NCI-H1694 treated with DMSO at 0.1 percent for 48 hours (cell line): ENCODE results near the gene HEXIM2.

Experiments
- DNase-seq: peaks from one replicate; lab custom pipeline; 2025; lab: John Stamatoyannopoulos, UW

Gene HEXIM2

GRCh38 chr17:45128331-45128730 lies 33.3 kb upstream of the HEXIM2 start:
- no peak for DNase-seq

- DNase-seq = no peak
Observed at GRCh38 chr17:45128989-45129388, 32.7 kb upstream of the HEXIM2 start.

DNA sequence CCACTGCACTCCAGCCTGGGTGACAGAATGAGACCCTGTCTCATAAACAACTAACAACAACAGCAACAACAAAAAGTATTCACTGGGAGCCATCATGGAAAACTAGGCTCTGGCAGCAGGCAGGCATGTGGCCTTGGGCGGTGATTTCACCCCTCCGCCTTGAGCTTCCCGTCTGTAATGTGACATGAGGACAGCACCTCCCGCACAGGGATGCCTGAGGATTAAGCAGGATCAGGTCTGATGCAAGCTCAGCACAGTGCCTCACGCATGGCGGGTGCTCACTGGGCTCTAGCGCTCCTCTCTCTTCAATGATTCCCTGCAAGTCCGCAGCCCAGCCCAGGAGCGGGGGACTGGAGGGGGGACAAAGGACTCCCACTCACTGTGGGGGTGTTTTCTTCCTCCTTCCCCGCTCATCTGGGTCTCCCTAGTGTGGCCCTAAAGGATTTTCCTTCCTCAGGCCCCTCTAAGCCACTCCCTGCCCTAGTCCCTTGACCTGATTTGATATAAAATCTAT lies 32.2 kb upstream of the HEXIM2 start:
- no peak for DNase-seq

- no peak for DNase-seq
Observed at GRCh38 chr17:45129940-45130680, 31.6 kb upstream of the HEXIM2 start.

- no peak for DNase-seq
Observed at GRCh38 chr17:45130681-45131615, 30.7 kb upstream of the HEXIM2 start.

DNA sequence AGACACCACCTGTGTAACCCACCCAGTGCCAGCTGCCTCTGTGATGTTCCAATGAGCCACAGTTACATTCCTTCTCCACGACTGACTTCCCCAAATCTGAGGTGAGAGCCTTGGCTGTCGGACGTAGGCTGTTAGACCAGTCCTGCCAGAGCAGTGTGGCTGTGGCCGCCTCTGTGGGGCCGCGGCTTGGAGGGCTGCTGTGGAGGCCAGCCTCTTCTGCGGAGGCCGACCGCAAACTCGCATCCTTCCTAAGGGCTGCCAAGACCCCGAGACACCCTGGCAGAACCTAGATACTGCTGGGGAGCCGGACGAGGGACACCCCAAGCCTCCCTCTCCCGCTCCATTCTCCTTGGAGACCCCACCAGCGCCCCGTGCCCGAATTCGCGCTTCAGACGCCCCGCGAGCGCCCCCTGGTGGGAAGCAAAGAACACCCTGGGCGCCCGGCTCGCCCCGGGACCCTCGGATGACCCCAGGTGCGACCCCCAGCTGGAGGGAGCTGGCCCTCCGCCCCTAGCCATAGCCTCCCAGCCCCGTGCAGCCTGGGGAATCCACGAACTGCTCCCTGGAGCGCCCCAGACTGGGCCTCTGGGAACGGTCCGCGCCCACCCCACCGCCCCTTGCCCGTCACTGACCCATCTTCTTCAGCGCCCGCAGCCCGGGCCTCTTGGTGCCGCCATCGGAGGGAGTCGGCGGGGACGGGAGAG lies 29.9 kb upstream of the HEXIM2 start:
- DNase-seq = no peak

GRCh38 chr17:45132320-45132571 lies 29.4 kb upstream of the HEXIM2 start, which contains the start of gene PLCD3:
Gene PLCD3, minus strand, starts transcription at chr17:45132515. Its CDS starts 105 bp downstream, at chr17:45132410.
- no peak for DNase-seq

DNA sequence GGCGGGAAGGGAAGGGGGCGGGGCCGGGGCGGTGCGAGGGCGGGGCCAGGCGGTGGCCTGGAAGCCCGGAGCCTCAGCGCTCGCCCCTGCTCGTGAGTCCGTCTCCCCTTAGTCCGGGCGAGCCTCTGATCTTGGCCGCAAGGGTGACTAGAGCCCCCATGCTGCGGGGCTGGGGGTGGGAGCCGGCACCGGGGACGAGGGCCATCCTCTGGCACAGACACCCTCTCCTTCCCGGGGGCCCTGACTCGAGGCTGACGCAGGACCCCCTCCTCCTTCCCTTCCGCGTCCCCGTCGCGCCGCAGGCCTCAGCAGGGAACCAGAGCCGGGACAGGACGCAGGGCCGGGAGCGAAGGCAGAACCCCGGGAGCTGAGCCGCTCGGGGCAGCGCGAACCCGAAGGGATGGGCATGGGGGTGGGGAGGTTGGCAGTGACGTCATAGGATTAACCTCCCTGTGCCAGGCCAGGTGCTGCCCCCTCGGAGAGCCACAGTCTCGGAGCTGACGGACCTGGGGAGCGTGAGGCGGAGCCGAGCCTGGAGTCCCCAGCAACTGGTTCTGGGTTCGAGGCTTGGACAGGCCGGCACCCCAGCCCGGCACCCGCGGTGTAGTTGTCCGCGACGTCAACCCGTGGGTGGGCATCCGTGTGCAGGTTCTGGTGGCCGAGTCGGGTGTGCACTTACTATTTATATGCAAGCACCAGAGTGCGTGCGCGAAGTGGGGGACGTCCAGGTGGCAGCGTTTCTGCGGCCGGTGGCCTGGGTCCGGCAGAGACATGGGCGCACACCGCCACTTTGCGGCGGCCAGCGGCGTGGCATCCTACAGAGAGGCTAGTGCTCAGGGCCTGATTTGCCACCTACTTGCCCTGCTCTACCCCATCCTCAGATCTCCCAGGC lies 28.9 kb upstream of the HEXIM2 start:
- DNase-seq = peak; percentile 76

GRCh38 chr17:45135192-45135977 lies 26.3 kb upstream of the HEXIM2 start, which contains the start of gene ACBD4:
Gene ACBD4, plus strand, starts transcription at chr17:45135687. Its CDS starts 458 bp downstream, at chr17:45136145.
- DNase-seq = peak; percentile 96

- no peak for DNase-seq
Observed at GRCh38 chr17:45135978-45136791, 25.5 kb upstream of the HEXIM2 start.

DNA sequence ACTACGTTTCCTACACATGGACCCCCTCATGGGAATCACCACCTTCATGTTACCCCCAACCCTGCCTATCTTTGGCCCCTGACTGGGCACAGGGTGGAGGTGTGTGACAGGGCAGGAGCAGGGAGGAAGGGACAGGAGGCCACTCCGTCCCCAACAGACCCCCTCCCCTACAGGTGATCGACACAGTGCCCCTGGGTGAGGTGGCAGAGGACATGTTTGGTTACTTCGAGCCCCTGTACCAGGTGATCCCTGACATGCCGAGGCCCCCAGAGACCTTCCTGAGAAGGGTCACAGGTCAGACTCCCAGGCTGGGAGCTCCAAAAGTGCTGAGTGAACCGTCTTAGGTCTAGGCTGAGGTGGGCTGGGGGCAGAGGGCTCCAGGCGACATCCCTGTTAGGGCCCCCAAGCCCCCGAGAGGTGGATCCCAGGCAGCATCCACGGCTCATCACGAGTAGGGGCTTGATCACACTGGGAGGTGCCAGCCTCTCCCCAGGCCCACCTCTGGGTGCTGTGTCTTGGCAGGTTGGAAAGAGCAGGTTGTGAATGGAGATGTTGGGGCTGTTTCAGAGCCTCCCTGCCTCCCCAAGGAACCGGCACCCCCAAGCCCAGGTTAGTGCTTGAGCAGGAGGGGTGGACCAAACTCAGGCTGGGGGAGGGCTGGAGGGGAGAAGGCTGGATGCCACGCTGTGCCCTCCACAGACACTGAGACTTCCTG lies 24.7 kb upstream of the HEXIM2 start:
- DNase-seq = no peak

DNA sequence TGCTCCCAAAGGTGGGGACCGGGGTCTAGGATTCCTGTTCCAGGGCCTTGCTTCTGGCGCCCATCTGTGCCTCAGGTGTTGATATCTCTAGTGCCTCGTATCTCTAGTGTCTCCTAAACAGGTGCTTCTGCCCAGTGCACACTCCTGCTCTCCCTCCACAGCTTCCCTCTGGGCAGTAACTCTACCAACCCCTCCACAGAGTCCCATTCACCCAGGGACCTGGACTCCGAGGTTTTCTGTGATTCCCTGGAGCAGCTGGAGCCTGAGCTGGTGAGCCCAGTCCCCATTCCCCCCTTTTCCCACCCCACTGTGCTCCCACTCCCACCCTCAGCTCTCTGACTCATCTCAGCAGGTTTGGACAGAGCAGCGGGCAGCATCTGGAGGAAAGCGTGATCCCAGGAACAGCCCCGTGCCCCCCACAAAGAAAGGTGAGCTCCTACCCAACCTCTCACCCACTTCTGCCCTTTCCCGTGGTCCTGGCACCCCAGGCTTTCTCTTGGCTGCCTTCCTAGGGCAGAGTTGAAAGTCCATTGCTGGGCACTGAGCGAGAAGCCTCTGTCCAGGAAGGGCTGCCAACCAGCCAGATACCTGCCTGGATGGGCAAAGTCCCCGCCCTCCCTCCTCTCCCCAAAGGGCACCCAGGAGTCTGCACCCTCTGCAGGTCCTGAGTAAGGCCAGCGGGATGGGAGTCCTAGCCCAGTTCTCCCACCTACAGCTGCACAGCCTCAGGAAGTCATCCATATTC lies 23.9 kb upstream of the HEXIM2 start:
- no peak for DNase-seq

DNA sequence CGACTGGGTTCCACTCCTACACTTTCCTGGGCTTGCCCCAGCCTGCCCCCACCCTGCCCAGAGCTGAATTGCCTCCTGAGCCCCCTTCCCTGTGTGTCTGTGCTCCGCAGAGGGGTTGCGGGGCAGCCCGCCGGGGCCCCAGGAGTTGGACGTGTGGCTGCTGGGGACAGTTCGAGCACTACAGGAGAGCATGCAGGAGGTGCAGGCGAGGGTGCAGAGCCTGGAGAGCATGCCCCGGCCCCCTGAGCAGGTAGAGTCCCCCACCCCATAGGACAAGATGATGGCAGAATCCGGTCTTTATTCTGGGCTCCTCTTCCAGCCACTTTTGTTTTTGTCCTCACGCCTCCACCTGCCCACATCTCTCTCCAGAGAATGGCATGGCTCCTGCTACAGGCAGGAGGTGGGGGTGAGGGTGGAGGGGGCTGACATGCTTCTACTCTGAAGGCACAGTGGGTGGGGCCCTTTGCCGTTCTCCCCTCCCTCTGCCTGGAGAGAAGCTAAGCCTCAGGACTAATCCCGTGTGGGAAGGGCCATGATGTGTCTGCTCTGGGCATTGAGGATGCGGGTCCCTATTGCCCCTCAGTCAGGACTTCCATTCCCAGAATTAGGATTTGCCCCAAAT lies 22.7 kb upstream of the HEXIM2 start:
- no peak for DNase-seq

GRCh38 chr17:45139533-45139920 lies 22.1 kb upstream of the HEXIM2 start:
- no peak for DNase-seq

GRCh38 chr17:45143094-45143670 lies 18.5 kb upstream of the HEXIM2 start:
- DNase-seq = no peak

DNA sequence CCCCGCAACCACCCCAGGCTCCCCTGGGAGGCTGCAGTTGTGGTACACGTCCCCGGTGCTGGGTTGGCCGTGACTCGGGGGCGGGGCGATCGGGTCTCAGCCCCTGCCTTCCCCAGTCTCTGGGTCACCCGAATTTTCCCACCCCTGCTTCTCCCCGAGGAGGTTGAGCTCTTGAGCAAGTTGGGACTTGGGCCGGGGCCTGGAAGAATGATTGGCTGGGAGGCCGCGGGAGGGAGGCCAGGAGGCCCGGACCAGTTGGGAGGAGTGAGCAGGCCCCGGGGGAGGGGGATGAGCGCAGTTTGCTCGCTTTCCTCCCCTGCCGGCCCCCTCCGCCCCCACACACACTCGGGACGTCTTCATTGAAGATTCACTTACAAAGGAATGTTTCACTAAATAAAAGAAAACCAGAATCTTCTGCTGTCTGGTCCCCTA lies 17.9 kb upstream of the HEXIM2 start:
- no peak for DNase-seq
